Calu3 (cell line): Measurements from ENCODE around the gene HIBCH. TPM values are rescaled to one million over a fixed set of nuclear protein-coding genes. Genes with fewer than 3 reads are reported as not detected.
"Not testable (repeated sequence)": the region's sequence is repeated elsewhere in the genome, so short reads cannot be mapped to it uniquely, and the experiment has no call there.

Experiments used
- BruUV-seq: library from RNA; stranded (reverse); fragments of 400-500 nt; replicated peaks from 2 replicates; lab custom pipeline; 2021; lab: Mats Ljungman, UMichigan
- CTCF ChIA-PET: fragments of 300-600 bp; sonication (Branson Sonifier 250); formaldehyde crosslinking; loops from one replicate; lab custom pipeline; 2022; ENCODE audit warnings: antibody characterized with exemption; lab: Charles Lee
- DNase-seq: peaks from one replicate; pipeline ENCODE4 v3.0.0; 2022
- H3K27ac Mint-ChIP-seq: one replicate; pipeline ENCODE4 v1.8.0; 2022; ENCODE audit warnings: mixed read lengths; ENCODE audit not compliant: unreplicated experiment
- H3K27me3 Mint-ChIP-seq: one replicate; pipeline ENCODE4 v1.8.0; 2022; ENCODE audit warnings: mixed read lengths; ENCODE audit not compliant: unreplicated experiment
- H3K36me3 Mint-ChIP-seq: one replicate; pipeline ENCODE4 v1.8.0; 2022; ENCODE audit warnings: mild to moderate bottlenecking, moderate library complexity, mixed read lengths; ENCODE audit not compliant: insufficient read depth, unreplicated experiment
- H3K4me1 Mint-ChIP-seq: one replicate; pipeline ENCODE4 v1.8.0; 2022; ENCODE audit warnings: mild to moderate bottlenecking, low read depth, mixed read lengths; ENCODE audit not compliant: unreplicated experiment
- H3K4me3 Mint-ChIP-seq: one replicate; pipeline ENCODE4 v1.8.0; 2022; ENCODE audit warnings: mild to moderate bottlenecking, low read depth, moderate library complexity, mixed read lengths; ENCODE audit not compliant: unreplicated experiment
- H3K9me3 Mint-ChIP-seq: one replicate; pipeline ENCODE4 v1.8.0; 2022; ENCODE audit warnings: low read depth, mixed read lengths; ENCODE audit not compliant: unreplicated experiment
- intact Hi-C: fragments of 100-400 bp; cut with micrococcal nuclease; formaldehyde crosslinking; loops from one replicate; pipeline ENCODE4 v1.10.0; 2022; ENCODE audit not compliant: unreplicated experiment
- total RNA-seq: library from RNA; stranded (reverse); gene quantifications from 2 replicates; pipeline ENCODE4 v1.2.3, GENCODE V29; 2022
- TF ChIP-seq, protein P1 (sequence below): fragments of 200-600 bp; IDR thresholded peaks from one replicate; pipeline ENCODE4 v1.8.0; 2022; ENCODE audit warnings: antibody characterized with exemption; ENCODE audit not compliant: unreplicated experiment

The HIBCH gene
- total RNA-seq, 1 experiment from 2014 or later = 44.6 TPM

DNA sequence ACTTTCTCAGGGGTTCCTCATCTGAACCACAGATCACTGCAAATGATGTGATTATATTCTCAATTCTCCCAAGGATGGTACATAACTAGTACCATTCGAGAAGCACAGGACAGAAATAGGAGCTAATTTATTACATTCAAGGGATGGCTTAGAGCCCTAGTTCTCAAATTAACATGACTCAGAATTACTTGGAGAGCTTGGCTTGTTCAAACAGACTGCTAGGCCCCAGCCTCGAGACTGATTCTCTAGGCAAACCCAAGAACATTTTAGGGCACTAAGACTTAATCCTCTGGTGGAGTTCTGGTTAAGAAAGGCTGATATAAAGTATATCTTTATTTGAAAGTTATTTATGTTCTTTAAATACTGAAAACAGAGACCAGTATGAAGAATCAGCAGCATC is 35.8 kb downstream of the HIBCH start:
- intact Hi-C loops = no loop called here
- H3K4me1 Mint-ChIP-seq = peaks cover 23% of the 10 kb centered on the region
- CTCF ChIA-PET = no interaction called here
- H3K27ac Mint-ChIP-seq = no peak overlapping the region
- H3K9me3 Mint-ChIP-seq = no peaks in the 10 kb centered on the region
- no peaks in the 10 kb centered on the region for H3K27me3 Mint-ChIP-seq
- no peak overlapping the region for H3K4me3 Mint-ChIP-seq
- BruUV-seq = no TSS peak
- no peak for DNase-seq
- TF ChIP-seq, protein P1, sequence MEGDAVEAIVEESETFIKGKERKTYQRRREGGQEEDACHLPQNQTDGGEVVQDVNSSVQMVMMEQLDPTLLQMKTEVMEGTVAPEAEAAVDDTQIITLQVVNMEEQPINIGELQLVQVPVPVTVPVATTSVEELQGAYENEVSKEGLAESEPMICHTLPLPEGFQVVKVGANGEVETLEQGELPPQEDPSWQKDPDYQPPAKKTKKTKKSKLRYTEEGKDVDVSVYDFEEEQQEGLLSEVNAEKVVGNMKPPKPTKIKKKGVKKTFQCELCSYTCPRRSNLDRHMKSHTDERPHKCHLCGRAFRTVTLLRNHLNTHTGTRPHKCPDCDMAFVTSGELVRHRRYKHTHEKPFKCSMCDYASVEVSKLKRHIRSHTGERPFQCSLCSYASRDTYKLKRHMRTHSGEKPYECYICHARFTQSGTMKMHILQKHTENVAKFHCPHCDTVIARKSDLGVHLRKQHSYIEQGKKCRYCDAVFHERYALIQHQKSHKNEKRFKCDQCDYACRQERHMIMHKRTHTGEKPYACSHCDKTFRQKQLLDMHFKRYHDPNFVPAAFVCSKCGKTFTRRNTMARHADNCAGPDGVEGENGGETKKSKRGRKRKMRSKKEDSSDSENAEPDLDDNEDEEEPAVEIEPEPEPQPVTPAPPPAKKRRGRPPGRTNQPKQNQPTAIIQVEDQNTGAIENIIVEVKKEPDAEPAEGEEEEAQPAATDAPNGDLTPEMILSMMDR = no peak
- peaks cover 17% of the 10 kb centered on the region for H3K36me3 Mint-ChIP-seq

DNA sequence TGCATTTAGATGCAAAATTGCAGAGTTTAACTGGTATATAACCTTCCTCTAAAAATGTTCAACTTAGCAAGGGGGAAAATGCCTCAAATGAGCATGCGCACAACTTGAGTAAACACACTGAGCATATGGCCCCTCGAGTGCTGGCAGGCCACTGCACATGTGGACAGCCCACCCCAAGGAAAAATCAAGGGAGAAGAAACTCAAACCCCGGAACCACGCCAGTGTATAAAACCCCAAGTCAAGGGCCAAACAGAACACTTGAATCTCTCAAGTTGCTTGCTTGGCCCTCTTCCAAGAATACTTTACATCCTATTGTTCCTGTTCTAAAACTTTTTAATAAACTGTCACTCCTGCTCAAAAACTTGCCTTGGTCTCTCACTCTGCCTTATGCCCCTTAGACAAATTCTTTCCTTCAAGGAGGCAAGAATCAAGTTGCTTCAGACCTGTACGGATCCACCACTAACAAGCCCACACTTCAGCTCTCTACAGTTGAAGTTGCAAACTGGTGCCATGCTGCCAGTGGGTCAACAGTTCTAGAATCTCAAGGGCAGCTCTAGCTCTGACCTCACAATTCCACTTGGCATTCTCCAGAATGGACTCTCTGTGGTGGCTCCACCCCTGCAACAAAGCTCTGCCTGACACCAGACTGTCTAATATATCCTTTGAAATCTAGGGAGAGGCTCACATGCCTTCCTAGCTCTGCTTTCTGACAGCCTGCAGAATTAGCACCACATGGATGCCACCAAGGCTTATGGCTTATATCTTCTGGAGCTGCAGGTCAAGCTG is 38.9 kb downstream of the HIBCH start:
- Mint-ChIP-seq H3K4me3 (no peak overlapping the region), H3K36me3 (peaks cover 10% of the 10 kb centered on the region), H3K9me3 (no peaks in the 10 kb centered on the region), H3K27ac (peak overlapping the region; percentile 94), H3K4me1 (peaks cover 26% of the 10 kb centered on the region), H3K27me3 (no peaks in the 10 kb centered on the region)
- no TSS peak for BruUV-seq
- intact Hi-C loops = no loop called here
- DNase-seq = no peak
- CTCF ChIA-PET = no interaction called here
- TF ChIP-seq, protein P1 = no peak

DNA sequence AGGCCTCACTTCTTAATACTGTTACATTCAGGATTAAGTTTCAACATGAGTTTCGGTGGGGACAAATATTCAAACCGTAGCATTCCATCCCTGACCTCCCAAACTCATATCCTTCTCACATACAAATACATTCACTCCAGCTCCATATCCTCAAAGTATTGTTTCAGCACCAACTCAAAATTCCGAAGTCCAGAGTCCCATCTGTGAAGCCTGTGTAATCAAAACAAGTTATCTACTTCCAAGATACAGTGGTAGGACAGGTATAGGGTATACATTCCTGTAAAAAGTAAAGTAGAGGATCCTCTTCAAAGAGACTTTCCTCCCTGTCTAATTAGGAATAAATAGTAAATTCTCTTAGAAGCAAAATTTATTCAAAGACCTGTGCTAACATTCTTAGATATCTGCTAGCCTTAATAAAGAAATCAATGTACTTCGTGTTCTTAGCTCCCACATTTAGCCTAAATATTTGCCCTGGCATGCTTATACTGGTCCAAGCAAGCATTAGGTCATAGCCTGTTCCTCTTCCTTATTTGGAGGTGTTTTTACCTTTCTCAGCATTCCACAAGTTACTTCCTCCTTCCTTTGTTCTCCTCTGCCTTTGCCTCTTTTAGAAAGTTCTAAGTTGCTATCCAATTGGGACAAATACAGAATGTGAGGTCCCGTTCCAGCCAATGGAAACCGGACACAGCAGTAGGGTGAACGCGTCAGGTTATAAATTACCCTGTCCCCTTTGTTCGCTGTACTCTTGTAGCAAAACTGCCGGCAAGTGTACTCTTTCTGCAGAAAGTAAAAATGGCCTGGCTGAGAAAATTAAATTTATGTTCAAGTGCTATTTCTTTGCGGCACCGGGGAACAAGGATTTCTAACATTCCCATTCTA is 40.1 kb downstream of the HIBCH start:
- H3K4me3 Mint-ChIP-seq, H3K9me3 Mint-ChIP-seq, intact Hi-C loops, CTCF ChIA-PET, DNase-seq, H3K27me3 Mint-ChIP-seq: not testable (repeated sequence)
- peaks cover 10% of the 10 kb centered on the region for H3K36me3 Mint-ChIP-seq
- BruUV-seq = TSS peak; percentile 87
- peak overlapping the region; percentile 94 for H3K27ac Mint-ChIP-seq
- H3K4me1 Mint-ChIP-seq = peaks cover 26% of the 10 kb centered on the region

DNA sequence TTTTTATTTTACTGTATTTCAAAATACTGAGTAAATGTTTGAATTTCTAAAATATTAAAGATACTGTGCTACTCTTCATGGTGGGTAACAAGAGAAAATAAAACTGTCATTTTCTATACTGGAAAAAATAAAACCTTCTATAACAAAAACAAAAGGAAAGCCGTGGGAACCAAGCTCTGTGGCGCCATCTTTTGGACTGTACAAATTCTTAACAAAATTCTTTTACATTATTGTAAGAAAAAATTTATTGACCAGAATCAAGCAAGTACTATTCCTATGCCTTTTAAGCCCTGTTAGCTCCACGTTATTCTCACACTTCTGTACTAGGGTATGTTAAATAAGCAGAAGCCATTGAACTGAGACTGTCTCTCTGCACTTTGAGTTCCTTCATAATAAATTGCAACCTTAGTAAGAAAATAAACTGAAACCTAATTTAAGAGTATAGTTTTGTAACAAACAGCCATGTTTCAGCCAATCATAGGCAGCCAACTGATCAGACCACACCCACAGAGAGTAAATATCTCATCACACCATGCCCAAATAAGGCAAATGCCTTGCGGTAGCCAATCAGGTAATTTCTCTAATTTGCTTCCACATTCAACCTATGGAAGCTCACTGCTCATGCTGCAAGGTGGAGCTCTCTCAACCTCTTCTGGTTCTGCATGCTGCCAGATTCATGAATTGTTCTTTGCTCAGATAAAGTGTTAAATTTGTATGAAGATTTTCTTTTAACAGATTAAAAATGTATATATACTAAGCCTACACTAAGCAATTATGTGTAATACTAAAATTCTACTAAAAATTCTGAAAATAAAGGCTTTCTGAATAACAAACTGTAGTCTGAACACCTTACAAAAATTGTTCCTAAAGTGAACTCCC is 42.2 kb downstream of the HIBCH start:
- Mint-ChIP-seq H3K9me3 (no peaks in the 10 kb centered on the region), H3K27me3 (no peaks in the 10 kb centered on the region), H3K36me3 (peaks cover 10% of the 10 kb centered on the region), H3K4me3 (no peak overlapping the region), H3K4me1 (peaks cover 26% of the 10 kb centered on the region), H3K27ac (no peak overlapping the region)
- no TSS peak for BruUV-seq
- DNase-seq = no peak
- intact Hi-C loops = loop anchor here (2.0 kb wide), 1 partner anchor 185 kb away; no protein-coding TSS in a partner anchor
- TF ChIP-seq, protein P1 = peak; percentile 31
- CTCF ChIA-PET = interaction anchor here (0.6 kb wide), 1 partner anchor 36 kb away, joined by 4 read pairs; no protein-coding TSS in a partner anchor
